ENCODE measurements around the gene SOCS2. TPM values are rescaled to one million over a fixed set of nuclear protein-coding genes. Genes with fewer than 3 reads are reported as not detected.
A peak's percentile ranks its signal among the peaks of the same experiment; 100 is the strongest.
"Not testable (repeated sequence)": the region's sequence is repeated elsewhere in the genome, so short reads cannot be mapped to it uniquely, and the experiment has no call there.

Gene SOCS2
- total RNA-seq, 6 experiments from 2014 or later, result 0.75 to 17.4 (median 12.7) TPM

DNA sequence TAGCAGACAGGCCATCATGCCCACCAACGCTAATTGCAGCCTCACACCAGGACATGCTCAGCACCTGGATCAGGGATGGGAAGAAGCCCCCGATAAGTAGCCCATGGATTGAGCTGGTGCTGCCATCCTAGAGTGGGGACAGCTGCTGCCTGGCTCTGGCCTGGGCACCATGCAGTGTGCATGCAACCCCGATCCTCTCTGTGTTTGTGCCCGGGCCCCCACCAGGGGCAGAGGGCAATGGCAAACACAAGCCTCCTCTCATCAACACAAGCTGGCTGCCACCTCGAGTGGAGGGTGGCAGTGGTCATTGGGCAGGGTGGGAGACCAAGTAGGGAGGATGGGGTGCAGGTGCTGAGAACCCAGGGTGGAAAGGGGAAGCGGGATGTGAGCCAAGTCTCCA lies 23.3 kb upstream of the SOCS2 start:
- DNase-seq, result no peak
- no peaks in the 10 kb centered on the region for H3K27me3 ChIP-seq
- no peak for ATAC-seq
- 40% methylated on average over 3 of the region's 6 CpGs for WGBS (ENCODE audit: insufficient coverage, low coverage, low lambda C conversion rate, missing lambda C conversion rate)
- H3K27ac ChIP-seq, result no peak overlapping the region
- no peak for TF ChIP-seq POLR2A (IDR thresholded peaks at IDR 0.05)
- TF ChIP-seq, protein P1, sequence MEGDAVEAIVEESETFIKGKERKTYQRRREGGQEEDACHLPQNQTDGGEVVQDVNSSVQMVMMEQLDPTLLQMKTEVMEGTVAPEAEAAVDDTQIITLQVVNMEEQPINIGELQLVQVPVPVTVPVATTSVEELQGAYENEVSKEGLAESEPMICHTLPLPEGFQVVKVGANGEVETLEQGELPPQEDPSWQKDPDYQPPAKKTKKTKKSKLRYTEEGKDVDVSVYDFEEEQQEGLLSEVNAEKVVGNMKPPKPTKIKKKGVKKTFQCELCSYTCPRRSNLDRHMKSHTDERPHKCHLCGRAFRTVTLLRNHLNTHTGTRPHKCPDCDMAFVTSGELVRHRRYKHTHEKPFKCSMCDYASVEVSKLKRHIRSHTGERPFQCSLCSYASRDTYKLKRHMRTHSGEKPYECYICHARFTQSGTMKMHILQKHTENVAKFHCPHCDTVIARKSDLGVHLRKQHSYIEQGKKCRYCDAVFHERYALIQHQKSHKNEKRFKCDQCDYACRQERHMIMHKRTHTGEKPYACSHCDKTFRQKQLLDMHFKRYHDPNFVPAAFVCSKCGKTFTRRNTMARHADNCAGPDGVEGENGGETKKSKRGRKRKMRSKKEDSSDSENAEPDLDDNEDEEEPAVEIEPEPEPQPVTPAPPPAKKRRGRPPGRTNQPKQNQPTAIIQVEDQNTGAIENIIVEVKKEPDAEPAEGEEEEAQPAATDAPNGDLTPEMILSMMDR (IDR thresholded peaks at IDR 0.05), result no peak
- H3K4me3 ChIP-seq, result no peak overlapping the region
- H3K9me3 ChIP-seq, result no peaks in the 10 kb centered on the region
- H3K36me3 ChIP-seq, result no peaks in the 10 kb centered on the region
- intact Hi-C loops (cut with DNase I), result no loop called here
- peaks cover 0 to 18% (median 0%) of the 10 kb centered on the region in 4 donors for H3K4me1 ChIP-seq

DNA sequence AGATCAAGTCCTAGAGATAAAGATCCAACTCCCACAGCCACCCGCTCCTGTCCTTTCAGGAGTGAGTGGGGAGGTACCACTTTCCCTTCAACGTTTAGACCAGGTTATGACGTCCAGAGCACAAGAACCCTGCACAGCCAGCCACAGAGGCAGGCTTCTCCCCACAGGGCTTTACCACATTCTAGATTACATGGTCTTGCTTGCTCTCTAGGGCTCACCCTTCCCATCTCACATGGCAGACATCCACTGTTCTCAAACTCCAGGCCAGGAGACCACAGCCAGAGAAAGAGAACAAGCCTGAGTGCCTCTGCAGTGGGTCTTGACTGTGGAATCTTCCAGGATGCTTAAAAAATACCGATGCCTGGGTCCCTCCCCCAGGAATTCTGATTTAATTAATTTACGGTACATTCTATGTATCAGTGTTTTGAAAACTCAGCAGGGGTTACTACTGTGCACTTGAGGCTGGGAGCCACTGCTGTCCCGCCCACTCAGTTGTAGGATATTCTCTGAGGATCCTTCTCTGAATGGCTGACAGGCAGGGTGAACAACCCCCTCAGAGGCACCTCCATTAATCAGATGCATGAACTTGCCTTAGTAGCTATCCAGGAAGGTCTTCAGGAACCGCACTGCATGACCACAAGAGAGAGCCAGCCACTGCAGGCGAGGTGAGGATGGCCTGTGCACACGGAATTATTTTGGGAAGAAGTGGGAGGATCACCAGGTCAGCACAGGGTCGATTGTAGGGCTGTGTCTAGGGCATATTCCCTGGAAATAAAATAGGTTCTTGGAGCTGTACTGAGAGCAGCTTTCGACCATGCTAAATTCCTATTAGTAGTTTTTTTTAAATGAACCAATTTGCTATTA lies 21.5 kb upstream of the SOCS2 start:
- DNase-seq (no peak), ATAC-seq (peak in 3 of 4 donors; percentile 43 to 54 (median 49))
- no peaks in the 10 kb centered on the region for H3K27me3 ChIP-seq
- intact Hi-C loops (cut with DNase I), result no loop called here
- peaks cover 0 to 18% (median 0%) of the 10 kb centered on the region in 4 donors for H3K4me1 ChIP-seq
- no peak for TF ChIP-seq POLR2A (IDR thresholded peaks at IDR 0.05)
- TF ChIP-seq, protein P1 (IDR thresholded peaks at IDR 0.05), result peak in 1 of 4 donors; percentile 13
- H3K9me3 ChIP-seq, result no peaks in the 10 kb centered on the region
- WGBS (ENCODE audit: insufficient coverage, low coverage, low lambda C conversion rate, missing lambda C conversion rate), result 76% methylated on average over 8 of the region's 11 CpGs
- H3K27ac ChIP-seq, result peak overlapping the region in 1 of 3 donors; percentile 83
- H3K36me3 ChIP-seq, result no peaks in the 10 kb centered on the region
- H3K4me3 ChIP-seq, result no peak overlapping the region

DNA sequence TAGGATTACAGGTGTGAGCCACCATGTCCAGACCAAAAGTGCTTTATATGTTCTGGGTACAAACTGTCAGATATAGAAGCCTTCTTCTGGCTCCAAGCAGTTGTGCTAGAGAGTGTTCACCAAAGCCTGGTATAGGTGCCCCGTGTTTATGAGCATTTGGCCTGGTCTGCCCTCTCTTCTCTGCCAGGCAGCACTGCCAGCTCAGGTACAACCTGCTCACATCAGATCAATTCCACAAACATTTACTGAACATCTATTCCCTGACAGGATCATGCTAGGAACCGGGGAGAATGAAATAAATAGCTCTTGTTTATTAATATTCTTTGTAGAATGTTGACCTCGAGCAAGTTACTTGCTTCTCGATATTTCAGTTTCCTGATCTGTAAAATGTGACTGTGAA lies 20.0 kb upstream of the SOCS2 start:
- TF ChIP-seq POLR2A (IDR thresholded peaks at IDR 0.05), result no peak
- TF ChIP-seq, protein P1 (IDR thresholded peaks at IDR 0.05), result no peak
- 28% methylated on average over 4 of the region's 4 CpGs for WGBS (ENCODE audit: insufficient coverage, low coverage, low lambda C conversion rate, missing lambda C conversion rate)
- Histone ChIP-seq H3K27me3 (no peaks in the 10 kb centered on the region), H3K4me1 (peaks cover 0 to 18% (median 0%) of the 10 kb centered on the region in 4 donors), H3K27ac (peak overlapping the region in 2 of 3 donors; percentile 79 to 83), H3K9me3 (no peaks in the 10 kb centered on the region), H3K36me3 (no peaks in the 10 kb centered on the region), H3K4me3 (no peak overlapping the region)
- intact Hi-C loops (cut with DNase I), result no loop called here
- peak; percentile 60 to 84 (median 80) for DNase-seq
- ATAC-seq, result peak; percentile 96 to 99 (median 98)

DNA sequence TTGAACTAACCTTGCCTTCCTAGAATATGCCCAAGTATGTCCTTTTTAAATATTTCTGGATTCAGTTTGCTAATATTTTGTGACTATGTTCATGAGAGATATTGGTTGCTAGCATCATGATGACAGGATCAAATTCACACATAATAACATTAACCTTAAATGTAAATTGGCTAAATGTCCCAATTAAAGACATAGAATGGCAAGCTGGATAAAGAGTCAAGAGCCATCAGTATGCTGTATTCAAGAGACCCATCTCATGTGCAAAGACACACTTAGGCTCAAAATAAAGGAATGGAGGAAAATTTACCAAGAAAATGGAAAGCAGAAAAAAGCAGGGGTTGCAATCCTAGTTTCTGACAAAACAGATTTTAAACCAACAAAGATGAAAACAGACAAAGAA lies 14.6 kb upstream of the SOCS2 start:
- H3K4me1 ChIP-seq; H3K27ac ChIP-seq; DNase-seq; ATAC-seq; H3K4me3 ChIP-seq; intact Hi-C loops (cut with DNase I); H3K27me3 ChIP-seq; H3K9me3 ChIP-seq; H3K36me3 ChIP-seq: not testable (repeated sequence)

DNA sequence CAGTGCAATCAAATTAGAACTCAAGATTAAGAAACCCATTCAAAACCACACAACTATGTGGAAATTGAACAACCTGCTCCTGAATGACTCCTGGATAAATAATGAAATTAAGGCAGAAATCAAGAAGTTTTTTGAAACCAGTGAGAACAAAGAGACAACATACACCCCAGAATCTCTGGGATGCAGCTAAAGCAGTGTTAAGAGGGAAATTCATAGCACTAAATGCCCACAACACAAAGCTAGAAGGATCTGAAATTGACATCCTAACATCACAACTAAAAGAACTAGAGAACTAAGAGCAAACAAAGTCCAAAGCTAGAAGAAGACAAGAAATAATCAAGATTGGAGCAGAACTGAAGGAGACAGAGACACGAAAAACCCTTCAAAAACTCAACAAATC lies 13.8 kb upstream of the SOCS2 start:
- intact Hi-C loops (cut with DNase I); H3K27ac ChIP-seq; H3K27me3 ChIP-seq; H3K4me3 ChIP-seq; H3K36me3 ChIP-seq; H3K4me1 ChIP-seq; H3K9me3 ChIP-seq; DNase-seq; ATAC-seq: not testable (repeated sequence)
- WGBS (ENCODE audit: insufficient coverage, low coverage, low lambda C conversion rate, missing lambda C conversion rate), result 100% methylated on average over 1 of the region's 1 CpG

All from right lobe of liver (tissue), 6 donors.